Hepatocyte (in vitro differentiated cells): ENCODE measurements around the gene BID.

ENCODE experiments used
- EZH2phosphoT487 ChIP-seq: fragments of 200-600 bp; sonication (generic); IDR thresholded peaks from one replicate; pipeline ENCODE4 v1.6.1; 2018; ENCODE audit warnings: antibody characterized with exemption, mild to moderate bottlenecking, low read depth, moderate library complexity; ENCODE audit not compliant: unreplicated experiment, severe bottlenecking
- TF ChIP-seq, protein P1 (sequence below): fragments of 200-600 bp; sonication (generic); IDR thresholded peaks from 2 replicates; pipeline ENCODE4 v1.5.1; 2016; ENCODE audit warnings: antibody characterized with exemption, mild to moderate bottlenecking; ENCODE audit not compliant: poor library complexity

DNA sequence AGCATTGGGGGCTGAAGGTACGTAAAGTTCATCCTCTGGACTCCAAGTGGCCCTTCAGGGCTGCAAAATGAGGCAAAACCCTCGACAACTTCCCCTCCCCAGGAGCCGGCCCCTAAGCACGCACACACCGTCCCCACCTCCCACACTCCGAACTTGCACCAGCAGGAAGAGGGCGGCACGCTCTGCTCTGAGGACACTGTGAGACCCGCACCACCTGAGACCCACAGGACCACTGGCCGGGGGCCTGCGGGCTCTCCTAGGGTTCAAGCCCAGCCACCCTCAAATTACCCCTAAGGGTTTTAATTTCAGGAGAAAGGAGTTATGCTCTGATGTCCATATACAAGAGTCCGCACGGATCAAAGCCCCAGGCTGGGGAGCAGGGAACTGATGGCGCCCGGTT lies 49.7 kb upstream of the BID start:
- no peak for TF ChIP-seq EZH2phosphoT487
- TF ChIP-seq, protein P1, sequence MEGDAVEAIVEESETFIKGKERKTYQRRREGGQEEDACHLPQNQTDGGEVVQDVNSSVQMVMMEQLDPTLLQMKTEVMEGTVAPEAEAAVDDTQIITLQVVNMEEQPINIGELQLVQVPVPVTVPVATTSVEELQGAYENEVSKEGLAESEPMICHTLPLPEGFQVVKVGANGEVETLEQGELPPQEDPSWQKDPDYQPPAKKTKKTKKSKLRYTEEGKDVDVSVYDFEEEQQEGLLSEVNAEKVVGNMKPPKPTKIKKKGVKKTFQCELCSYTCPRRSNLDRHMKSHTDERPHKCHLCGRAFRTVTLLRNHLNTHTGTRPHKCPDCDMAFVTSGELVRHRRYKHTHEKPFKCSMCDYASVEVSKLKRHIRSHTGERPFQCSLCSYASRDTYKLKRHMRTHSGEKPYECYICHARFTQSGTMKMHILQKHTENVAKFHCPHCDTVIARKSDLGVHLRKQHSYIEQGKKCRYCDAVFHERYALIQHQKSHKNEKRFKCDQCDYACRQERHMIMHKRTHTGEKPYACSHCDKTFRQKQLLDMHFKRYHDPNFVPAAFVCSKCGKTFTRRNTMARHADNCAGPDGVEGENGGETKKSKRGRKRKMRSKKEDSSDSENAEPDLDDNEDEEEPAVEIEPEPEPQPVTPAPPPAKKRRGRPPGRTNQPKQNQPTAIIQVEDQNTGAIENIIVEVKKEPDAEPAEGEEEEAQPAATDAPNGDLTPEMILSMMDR = no peak
